Measurements from ENCODE around the gene MGLL.

The MGLL gene

GRCh38 chr3:127714866-127715265 is 107.4 kb downstream of the MGLL start:
- no peak overlapping the region for H3K4me3 ChIP-seq (ENCODE audit: low read length)
- DNase-seq (ENCODE audit: low read depth): no peak
- no peak for TF ChIP-seq CTCF (conservative IDR thresholded peaks at IDR 0.05; ENCODE audit: low read length)

DNA sequence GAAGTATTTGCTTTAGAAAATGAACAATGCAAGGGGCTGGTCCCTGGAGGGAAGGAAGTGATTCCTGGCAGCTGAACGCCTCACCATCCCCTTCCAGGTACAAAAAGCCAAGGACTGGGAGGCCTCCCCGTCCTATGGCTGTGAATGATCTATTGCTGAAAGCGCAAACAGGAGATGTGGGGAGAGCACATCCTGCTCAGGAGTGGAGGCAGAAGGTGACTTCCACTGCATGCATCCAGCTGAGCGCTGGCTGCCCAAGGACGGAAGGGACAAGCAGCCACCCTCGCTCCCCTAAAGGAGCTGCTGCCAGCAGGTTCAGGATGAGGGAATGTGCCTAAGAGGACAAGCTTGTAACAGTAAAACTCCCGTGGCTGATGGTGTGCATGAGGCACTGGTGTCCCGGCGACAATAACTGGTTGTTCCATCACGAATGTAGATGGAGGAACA is 108.2 kb downstream of the MGLL start:
- H3K4me3 ChIP-seq (ENCODE audit: low read length): no peak overlapping the region
- DNase-seq (ENCODE audit: low read depth): no peak

DNA sequence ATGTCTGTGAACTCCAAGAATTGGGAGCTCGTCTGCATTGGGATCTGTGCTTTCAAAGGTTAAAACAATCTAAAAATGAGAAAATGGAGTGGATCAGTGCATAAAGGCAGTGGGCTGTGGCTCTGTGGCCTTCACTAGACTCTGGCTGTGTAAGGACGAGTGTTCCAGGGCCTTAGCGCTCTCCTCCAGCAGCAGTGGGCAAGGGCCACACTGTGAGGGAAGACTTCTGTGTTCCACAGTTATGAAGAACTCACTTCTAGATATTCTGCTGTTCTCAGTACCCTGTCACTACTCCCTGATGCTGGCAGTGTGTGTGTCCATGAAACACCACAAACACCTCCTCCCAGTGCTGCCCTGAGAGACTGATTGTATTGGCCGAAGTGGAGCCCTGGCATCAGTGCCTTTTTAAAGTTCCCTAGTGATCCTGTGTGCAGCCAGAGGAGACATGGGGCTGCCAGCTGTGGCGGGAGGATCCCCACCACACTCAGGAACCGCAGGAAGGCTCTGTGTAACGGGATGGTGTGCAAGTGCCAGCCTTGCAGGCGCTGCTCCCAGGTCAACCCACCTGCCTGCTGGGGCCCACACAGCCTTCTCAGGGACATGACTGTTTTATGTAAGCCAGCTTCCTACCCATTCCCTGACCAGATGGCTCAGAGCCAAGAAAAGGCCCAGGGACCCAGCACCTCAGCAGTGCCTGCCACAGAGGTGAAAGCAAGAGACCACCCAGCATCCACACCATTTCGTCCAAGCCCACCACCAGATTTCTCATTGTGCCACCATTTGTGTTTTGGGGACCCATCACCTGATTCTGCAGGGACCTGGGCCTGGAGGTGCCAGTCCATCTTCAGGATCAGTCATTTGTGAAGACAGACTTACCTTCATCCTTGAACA is 109.2 kb downstream of the MGLL start:
- no peak for TF ChIP-seq CTCF (conservative IDR thresholded peaks at IDR 0.05; ENCODE audit: low read length)
- DNase-seq (ENCODE audit: low read depth): no peak
- H3K4me3 ChIP-seq (ENCODE audit: low read length): no peak overlapping the region

More for the DNA sequence above, 108.2 kb downstream of the MGLL start:
- TF ChIP-seq CTCF (conservative IDR thresholded peaks at IDR 0.05; ENCODE audit: low read length): no peak

- TF ChIP-seq CTCF (conservative IDR thresholded peaks at IDR 0.05; ENCODE audit: low read length): no peak
- DNase-seq (ENCODE audit: low read depth): no peak
- H3K4me3 ChIP-seq (ENCODE audit: low read length): no peak overlapping the region
These were observed 109.9 kb downstream of the MGLL start for GRCh38 chr3:127712461-127712860.

DNA sequence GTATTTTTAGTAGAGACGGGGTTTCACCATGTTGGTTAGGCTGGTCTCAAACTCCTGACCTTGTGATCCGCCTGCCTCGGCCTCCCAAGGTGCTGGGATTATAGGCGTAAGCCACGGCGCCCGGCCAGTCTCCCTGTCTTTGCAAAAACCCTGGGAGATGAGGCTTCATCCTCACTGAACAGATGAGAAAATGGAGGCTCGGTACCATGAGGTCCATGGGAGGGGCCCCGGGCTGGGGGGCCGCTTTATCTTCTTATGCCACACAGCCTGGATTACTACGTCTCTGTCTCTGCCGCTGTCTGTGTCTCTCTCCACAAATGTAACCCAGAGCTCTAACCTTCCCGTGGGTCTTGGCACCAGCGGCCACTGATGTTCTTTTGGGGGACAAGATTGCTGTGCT is 110.4 kb downstream of the MGLL start:
- no peak overlapping the region for H3K4me3 ChIP-seq (ENCODE audit: low read length)
- DNase-seq (ENCODE audit: low read depth): no peak
- TF ChIP-seq CTCF (conservative IDR thresholded peaks at IDR 0.05; ENCODE audit: low read length): no peak

- no peak for TF ChIP-seq CTCF (conservative IDR thresholded peaks at IDR 0.05; ENCODE audit: low read length)
- no peak for DNase-seq (ENCODE audit: low read depth)
- no peak overlapping the region for H3K4me3 ChIP-seq (ENCODE audit: low read length)
These were observed 111.2 kb downstream of the MGLL start for GRCh38 chr3:127711021-127711695.
